Activated T-helper 9 cell treated with anti-CD3 and anti-CD28 coated beads, Interleukin-2, amount 50 U/mL, for 16 hours (primary cell): ENCODE data around the gene CEP290.
A peak's percentile ranks its signal among the peaks of the same experiment; 100 is the strongest.

Source experiments
- DNase-seq: peaks from one replicate; pipeline ENCODE4 v3.0.0-alpha.2; 2020; ENCODE audit warnings: low read depth

Gene CEP290, protein sequence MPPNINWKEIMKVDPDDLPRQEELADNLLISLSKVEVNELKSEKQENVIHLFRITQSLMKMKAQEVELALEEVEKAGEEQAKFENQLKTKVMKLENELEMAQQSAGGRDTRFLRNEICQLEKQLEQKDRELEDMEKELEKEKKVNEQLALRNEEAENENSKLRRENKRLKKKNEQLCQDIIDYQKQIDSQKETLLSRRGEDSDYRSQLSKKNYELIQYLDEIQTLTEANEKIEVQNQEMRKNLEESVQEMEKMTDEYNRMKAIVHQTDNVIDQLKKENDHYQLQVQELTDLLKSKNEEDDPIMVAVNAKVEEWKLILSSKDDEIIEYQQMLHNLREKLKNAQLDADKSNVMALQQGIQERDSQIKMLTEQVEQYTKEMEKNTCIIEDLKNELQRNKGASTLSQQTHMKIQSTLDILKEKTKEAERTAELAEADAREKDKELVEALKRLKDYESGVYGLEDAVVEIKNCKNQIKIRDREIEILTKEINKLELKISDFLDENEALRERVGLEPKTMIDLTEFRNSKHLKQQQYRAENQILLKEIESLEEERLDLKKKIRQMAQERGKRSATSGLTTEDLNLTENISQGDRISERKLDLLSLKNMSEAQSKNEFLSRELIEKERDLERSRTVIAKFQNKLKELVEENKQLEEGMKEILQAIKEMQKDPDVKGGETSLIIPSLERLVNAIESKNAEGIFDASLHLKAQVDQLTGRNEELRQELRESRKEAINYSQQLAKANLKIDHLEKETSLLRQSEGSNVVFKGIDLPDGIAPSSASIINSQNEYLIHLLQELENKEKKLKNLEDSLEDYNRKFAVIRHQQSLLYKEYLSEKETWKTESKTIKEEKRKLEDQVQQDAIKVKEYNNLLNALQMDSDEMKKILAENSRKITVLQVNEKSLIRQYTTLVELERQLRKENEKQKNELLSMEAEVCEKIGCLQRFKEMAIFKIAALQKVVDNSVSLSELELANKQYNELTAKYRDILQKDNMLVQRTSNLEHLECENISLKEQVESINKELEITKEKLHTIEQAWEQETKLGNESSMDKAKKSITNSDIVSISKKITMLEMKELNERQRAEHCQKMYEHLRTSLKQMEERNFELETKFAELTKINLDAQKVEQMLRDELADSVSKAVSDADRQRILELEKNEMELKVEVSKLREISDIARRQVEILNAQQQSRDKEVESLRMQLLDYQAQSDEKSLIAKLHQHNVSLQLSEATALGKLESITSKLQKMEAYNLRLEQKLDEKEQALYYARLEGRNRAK (N-terminal part only)

DNA sequence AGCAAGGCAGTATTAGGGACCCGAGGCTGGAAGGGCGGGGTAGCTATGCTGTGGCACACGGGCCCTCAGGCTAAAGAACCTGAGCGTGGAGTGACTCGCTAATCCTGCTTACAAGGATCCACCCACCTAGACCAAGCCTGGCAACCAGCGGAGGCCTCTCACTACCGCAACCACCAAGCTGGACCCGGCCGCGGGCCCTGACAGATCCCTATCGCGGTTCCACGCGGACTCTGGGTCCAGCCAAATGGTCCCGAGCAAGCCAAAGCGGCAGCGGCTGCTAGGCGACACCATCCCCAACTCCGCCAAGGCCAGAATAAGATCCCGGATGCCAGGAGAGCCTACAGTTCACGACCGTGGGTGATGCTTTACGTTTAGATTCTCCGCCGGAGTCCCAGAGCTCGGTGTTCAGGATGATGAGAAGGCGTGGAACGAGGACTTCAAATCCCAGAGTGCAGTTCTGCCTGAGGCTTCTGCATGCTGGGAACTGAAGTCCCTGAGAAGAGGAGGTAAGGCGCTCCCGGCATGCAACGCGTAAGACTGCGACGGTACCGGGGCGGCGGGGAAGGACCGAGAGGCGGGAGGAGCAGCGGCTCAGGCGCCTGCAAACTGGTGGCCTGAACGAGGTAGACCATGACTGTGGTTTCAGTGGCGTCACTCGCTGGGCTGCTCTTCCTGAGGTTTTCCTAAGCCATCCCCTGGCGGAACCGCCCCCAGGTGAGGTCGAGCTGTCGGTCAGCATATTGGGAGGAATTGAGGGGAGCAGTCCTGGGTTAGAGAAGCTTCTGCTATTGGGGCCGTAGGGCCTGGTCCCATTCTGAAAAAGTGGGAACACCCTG is at the start of gene CEP290, which contains the start of gene TMTC3:
TSS of gene CEP290 (minus strand) at position 315 of the 836 bp plus-strand sequence. CDS start 781 bp downstream, outside the sequence.
TSS of gene TMTC3 (plus strand) at position 534 of the 836 bp plus-strand sequence. CDS start 6,009 bp downstream, outside the sequence.
- peak; percentile 85 for DNase-seq

DNA sequence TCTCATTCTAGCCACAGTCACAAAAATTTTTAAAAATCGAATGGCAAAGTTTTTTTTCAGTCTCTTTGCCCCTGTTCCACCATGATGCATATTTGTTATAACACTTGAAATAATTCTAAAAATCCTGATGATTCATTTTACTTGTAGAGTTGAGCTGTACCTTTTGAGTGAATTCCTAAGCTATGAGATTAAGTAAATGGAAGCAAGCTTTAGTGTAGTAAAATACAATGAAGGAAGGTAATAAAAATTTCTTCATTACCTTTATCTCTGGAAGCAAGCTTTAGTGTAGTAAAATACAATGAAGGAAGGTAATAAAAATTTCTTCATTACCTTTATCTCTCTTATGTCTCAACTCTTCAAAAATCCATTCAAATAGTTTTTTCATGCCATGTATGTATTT is 46.3 kb upstream of the CEP290 start:
- no peak for DNase-seq

DNA sequence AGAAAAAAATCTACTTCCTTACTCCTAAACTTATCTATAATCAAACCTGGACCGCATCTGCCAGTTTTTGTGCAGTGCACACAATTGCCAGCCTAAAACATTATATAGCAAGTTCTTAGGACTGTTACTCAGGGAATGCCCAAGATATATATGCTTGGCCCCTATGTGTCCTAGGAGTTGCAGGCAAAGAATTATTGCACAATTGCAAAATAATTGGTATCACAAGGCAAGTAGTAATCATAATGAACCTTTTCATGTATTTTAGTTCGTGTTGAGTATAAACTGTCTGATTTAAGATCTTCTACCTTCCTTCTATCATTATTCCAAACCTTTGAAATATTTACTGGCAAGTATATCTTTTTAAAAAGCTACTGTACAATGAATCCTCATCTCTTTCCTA is 45.7 kb upstream of the CEP290 start:
- DNase-seq: no peak

DNA sequence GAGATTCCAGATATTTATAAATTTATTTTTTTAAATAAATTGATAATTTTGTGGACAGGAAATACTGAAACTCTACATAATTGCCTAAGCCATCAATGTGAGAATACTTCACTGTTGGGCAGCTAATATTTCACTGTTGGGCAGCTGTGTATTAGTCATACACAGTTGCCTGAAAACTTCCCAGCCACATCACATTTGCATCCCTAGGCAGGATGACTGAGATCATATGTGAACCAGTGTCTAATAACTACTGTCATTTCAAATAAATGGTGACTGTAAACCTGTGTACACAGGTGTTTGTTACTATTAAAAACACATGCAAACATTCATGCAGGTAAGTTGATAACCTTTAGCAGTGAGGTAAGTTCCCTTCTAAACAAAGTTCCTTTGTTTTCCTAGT is 44.1 kb upstream of the CEP290 start:
- DNase-seq: no peak

DNA sequence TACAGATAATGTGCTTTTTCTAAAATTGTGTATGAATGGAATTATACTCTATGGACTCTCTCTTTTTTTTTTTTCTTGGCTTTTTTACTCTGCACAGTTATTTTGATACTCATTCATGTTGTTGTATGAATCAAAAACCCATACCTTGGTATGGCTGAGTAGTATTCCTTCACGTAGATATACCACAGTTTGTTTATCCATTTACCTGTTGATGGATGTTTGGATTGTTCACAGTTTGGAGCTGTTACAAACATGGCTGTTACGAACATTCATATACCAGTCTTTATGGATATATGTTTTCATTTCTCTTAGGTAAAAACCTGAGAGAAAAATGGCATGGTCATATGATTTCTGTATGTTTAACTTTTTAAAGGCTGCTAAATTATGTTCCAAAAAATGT is 43.4 kb upstream of the CEP290 start:
- no peak for DNase-seq

DNA sequence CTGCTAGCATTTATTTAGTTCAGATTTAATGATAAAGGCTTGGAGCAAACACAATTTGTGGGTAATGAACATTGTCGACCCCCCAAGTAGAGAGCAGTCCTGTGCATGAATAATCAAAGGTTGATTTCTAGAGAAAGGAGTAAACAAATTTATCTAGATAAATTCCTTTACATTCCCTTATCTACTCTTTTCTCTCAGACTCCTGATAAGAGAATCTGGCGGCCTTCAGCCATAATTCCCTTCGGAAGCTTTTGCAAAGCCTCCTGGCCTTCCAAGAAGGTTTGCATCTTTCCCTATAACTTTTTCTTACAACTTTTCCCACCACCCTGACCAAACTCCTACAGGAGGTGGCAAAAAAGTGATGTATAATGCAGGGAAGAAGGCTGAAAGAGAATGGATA is 42.3 kb upstream of the CEP290 start:
- no peak for DNase-seq

DNA sequence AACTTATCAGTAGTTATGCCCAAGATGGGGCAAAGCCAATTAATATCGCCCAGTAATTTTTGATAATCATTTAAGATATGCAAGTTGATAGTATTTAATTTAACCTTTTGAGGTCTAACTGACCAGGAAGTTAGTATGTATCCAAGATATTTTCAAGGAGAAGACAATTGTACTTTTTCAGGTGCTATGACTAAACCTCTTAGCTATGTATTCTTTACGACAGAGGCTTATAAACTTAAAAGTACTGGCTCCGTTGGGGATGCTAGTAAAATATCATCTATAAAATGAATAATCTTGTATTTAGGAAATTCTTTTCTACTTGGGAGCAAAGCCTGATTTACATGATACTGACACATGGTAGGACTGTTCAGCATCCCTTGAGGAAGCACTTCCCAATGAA is 40.5 kb upstream of the CEP290 start:
- DNase-seq: no peak

DNA sequence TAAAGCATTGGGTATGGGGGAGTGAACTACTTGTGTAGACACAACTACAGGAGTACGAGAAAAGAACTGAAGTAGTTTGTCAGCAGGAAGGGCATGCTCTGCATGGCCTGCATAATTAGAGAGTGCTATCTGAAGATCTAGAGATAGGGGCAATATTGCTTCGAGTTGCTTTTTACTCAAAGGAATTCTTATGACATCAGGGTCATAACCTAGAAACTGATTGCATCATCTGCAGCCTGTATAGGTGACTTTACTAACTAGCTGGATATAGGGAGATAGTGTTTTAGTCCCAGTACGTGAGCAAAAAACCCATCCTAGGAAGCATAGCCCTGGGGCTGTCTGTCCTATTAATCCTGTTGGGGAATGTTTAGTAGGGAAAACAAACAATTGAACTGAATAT is 40.0 kb upstream of the CEP290 start:
- no peak for DNase-seq

DNA sequence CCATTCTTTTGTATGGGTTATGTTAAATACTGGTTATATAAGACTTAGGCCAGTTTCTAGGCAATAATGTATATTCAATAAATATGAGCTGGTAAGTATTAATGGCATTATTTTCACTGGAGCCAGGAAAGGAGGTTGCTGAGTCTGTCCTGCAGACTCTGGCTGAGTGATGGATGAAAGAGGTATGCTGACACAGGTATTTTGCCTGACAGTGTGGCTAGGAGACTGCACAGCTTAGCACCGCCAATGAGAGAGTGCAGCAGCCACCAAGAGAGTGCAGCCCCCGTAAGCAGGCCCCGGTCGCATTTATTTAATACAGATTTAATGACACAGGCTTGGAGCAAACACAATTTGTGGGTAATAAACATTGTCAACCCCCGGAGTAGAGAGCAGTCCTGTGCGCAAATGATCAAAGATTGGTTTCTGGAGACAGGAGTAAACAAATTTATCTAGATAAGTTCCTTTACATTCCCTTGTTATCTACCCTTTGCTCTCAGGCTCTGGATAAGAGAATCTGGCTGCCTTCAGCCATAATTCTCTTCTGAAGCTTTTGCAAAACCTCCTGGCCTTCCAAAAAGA is 37.6 kb upstream of the CEP290 start:
- no peak for DNase-seq

DNA sequence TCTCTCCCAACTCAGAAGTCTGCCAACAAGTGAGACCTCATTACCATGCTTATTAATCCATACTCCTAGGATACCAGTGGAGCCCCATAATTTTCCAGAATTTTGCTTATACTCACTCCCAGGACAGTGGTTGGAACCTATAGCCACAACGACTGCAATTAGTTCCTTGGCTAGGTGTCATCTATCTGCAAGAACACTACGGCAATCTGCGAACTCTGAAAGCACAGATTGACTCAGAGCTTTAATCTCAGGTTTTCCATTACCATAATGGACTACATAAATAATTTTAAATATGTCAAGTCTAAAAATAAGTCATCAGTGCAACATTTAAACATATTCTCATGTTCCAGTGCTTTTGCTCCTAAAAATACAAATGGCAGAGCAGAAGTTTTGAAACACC is 33.7 kb upstream of the CEP290 start:
- DNase-seq: no peak

DNA sequence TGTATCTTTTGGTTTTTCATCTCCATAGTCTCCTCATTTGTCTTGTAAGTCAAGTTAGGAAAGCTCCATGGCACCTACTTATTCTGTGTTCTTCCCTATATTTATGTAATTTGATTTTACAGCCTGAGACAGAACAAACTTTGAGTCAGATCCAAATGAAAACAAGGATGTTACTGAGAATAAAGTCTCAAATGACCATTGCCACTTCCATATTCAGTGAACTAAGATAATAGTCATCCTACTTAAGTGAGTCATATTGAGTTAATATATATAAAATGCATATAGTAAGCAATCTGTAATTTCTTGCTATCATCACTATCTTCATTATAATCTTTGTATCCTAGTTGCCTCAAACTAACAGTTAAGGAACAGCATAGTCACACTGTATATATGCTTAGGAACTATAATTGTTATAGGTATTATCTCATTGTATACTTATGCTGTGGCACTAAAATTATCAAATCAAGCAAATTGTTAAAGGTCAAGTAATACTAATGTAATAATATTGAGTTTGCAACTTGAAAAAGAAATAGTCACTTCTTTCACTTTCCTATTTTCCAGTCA is 31.0 kb upstream of the CEP290 start:
- DNase-seq: no peak

DNA sequence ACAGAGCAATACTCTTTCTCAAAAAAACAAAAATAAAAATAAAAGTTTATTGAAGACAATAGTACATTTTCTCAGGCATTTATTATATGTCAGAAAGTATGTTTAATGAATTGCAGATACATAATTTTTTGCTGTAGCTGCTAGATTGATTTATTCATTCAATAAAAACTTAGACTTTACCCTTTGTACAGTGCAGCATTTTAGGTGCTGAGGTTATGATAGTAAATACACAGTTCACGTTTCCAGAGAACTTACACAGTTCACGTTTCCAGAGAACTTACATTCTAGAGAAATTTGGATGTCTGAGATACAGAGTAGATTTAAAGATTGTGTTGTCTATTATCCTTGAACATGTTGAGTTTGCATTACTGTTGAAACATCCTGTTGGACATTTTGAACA is 25.5 kb upstream of the CEP290 start:
- DNase-seq: no peak

DNA sequence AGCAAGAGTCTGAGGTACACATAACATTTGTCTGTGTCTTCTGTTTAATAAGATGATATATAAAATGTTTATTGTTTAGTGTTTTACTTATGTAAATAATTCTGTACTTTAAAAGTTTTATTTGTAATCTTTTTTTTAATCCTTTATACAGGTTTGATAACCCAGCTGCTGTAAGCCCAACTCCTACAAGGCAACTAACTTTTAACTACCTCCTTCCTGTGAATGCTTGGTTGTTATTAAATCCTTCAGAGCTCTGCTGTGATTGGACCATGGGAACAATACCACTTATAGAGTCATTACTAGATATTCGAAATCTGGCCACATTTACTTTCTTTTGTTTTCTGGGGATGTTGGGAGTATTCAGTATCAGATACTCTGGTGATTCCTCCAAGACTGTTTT is 24.3 kb upstream of the CEP290 start:
- DNase-seq: no peak

DNA sequence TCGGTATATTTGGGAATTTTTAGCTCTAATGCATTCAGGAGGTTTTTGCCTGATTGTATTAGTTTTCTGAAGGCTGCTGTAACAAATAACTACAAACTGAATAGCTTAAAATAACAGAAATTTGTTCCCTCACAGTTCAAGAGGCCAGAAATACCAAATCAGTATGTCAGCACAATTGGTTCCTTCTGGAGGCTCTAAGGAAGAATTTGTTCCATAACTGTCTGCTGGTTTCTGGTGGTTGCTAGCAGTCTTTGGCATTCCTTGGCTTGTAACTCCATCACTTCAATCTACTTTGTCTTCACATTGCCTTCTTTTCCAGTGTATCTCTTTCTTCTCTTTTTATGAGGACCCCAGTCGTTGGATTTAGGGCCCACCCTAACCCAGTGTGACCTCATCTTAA is 21.5 kb upstream of the CEP290 start:
- no peak for DNase-seq

DNA sequence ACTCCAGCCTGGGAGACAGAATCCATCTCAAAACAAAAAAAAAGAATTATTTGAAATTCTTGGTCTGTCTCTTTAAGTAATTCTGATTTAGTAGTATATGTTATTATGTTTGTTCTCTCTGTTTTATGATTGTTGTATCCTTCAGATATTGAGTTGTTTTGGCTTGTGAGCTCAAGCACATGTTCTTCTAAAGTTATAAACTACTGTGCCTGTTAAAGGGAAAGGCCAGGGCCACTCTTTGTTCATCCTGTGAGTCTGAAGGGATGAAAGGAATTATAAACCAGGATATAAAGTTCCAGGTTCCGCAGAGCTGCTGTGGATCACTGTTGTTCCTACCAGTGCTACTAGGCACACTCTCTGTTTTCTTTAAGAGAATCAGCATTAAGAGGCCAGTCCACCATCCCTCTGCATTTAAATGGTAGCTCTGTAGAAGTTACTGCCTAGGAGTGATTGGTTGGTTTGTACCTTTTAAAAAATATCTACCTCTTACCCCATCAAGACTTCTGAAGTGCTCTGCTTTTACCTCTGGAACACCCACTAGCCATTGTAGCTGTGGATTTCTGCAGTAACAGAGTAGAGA is 14.3 kb upstream of the CEP290 start:
- DNase-seq: no peak

DNA sequence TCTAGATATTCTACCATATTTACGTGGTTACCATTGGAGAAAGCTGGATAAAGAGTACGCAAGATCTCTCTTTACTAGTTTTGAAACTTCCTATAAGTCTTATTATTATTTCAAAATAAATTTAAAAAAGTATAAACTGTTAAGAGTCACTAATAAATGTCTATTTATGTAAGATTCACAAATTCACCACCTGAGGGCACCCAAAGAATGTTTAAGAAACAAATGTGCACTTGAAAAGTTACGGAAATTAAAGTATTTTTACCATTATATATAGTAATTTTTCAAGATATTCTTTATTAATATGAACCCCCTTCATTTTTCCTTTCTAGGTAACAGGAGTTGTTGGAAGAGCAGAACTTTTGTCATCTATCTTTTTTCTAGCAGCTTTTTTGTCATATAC is 12.1 kb upstream of the CEP290 start:
- DNase-seq: no peak

DNA sequence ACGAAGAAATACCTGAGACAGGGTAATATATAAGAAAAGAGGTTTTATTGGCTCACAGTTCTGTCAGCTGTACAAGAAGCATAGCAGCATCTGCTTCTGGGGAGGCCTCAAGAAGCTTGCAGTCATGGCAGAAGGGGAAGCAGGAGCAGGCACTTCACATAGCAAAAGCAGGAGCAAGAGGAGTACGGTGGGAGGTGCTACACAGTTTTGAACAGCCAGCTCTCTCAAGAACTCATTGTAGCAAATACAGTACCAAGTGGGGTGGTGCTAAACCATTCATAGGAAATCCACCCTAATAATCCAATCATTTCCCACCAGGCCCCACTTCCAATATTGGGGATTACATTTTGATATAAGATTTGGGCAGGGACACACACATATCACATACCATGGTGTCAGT is 8.2 kb upstream of the CEP290 start:
- DNase-seq: no peak

DNA sequence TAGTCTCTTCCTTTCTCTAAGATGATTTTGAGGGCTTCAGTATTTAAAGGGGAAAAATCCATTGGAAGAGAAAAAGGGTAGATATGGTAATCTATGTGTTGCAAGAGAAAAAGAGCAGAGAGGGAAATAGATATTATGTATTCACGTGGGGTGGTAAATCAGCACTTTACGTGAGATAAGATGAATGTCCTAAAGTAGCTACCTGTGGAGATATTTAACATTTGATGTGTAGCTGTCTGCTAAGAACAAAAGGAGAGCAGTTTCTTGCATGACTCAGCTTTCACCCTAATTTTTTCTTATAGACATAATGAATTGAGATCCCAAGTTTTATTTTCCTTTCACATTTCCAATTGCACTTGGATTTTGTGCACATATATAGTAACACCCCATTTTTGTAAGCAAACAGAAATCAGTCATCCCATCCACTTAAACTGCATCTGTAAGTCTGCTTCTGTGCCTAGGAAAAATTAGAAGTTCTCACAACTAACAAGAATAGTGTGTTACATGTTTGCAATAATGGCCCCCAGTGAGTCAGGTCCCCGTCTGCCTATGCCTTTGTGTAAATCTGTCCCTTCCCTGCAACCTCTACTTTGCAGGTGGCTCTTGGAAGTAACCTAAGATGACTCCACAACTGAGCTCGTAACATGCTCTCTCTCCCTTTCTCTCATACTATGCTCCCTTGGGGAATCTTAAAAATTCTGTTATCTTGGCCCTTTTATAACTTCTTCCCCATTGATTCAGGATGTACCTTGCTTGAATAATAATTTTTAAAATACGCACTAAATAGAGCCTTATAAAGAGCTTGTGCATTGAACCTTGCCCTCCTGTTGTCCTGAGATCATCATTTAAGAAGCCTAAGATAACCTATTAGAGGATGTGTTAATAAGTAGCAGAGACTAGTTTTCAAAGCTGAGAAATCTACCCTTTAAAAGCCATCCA is 3.9 kb upstream of the CEP290 start:
- no peak for DNase-seq
